ENCODE measurements around the gene MAPT.

MAPT gene

GRCh38 chr17:45950888-45951287, 56.5 kb downstream of the MAPT start:
- Histone ChIP-seq H3K27me3 (replicated peaks; ENCODE audit: control insufficient read depth, insufficient read depth, low read length) (no peaks in the 10 kb centered on the region; the same call in 1 of the 2 replicates), H3K4me3 (replicated peaks; ENCODE audit: low read depth, low read length) (no peak overlapping the region), H3K36me3 (ENCODE audit: control insufficient read depth, insufficient read depth, low read length) (no peaks in the 10 kb centered on the region)
- DNase-seq (ENCODE audit: extremely low read depth, insufficient read length): no peak
- TF ChIP-seq, protein P1, sequence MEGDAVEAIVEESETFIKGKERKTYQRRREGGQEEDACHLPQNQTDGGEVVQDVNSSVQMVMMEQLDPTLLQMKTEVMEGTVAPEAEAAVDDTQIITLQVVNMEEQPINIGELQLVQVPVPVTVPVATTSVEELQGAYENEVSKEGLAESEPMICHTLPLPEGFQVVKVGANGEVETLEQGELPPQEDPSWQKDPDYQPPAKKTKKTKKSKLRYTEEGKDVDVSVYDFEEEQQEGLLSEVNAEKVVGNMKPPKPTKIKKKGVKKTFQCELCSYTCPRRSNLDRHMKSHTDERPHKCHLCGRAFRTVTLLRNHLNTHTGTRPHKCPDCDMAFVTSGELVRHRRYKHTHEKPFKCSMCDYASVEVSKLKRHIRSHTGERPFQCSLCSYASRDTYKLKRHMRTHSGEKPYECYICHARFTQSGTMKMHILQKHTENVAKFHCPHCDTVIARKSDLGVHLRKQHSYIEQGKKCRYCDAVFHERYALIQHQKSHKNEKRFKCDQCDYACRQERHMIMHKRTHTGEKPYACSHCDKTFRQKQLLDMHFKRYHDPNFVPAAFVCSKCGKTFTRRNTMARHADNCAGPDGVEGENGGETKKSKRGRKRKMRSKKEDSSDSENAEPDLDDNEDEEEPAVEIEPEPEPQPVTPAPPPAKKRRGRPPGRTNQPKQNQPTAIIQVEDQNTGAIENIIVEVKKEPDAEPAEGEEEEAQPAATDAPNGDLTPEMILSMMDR (IDR thresholded peaks at IDR 0.05; ENCODE audit: insufficient read depth, low read length, poor library complexity, severe bottlenecking): no peak

- no peak for DNase-seq (ENCODE audit: extremely low read depth, insufficient read length)
- Histone ChIP-seq H3K27me3 (replicated peaks; ENCODE audit: control insufficient read depth, insufficient read depth, low read length) (no peaks in the 10 kb centered on the region; the same call in 1 of the 2 replicates), H3K4me3 (replicated peaks; ENCODE audit: low read depth, low read length) (no peak overlapping the region), H3K36me3 (ENCODE audit: control insufficient read depth, insufficient read depth, low read length) (no peaks in the 10 kb centered on the region)
- TF ChIP-seq, protein P1 (IDR thresholded peaks at IDR 0.05; ENCODE audit: insufficient read depth, low read length, poor library complexity, severe bottlenecking): no peak
Measured at GRCh38 chr17:45951403-45951802, 57.0 kb downstream of the MAPT start.

- DNase-seq (ENCODE audit: extremely low read depth, insufficient read length): no peak
- no peak overlapping the region for H3K4me3 ChIP-seq (replicated peaks; ENCODE audit: low read depth, low read length)
- H3K36me3 ChIP-seq (ENCODE audit: control insufficient read depth, insufficient read depth, low read length): no peaks in the 10 kb centered on the region
- H3K27me3 ChIP-seq (replicated peaks; ENCODE audit: control insufficient read depth, insufficient read depth, low read length): no peaks in the 10 kb centered on the region; the same call in 1 of the 2 replicates
- TF ChIP-seq, protein P1 (IDR thresholded peaks at IDR 0.05; ENCODE audit: insufficient read depth, low read length, poor library complexity, severe bottlenecking): no peak
Measured at GRCh38 chr17:45951941-45952340, 57.6 kb downstream of the MAPT start.

DNA sequence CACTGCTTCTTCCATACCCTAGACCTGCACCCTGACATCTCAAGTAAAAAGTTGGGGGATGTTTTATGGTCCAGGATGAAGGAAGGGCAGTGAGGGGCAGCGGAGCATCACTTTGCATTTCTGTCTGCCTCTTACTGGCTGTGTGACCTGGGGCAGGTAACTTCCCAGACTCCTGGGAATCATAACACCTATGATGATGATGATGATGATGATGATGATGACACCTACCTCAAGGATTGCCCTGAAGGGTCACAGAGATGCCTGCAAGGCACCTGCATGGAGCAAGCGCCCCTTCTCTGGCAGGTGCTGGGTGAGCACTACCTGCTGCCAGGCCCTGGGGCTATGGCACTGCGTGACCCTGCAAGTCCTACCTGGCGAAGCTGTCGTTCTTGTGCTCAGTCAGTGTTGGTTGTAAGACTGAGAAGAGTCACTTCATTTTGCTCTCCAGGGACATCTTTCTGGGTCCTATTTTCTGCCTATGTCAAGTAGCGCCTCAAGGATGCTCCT, 58.5 kb downstream of the MAPT start:
- Histone ChIP-seq H3K36me3 (ENCODE audit: control insufficient read depth, insufficient read depth, low read length) (no peaks in the 10 kb centered on the region), H3K4me3 (replicated peaks; ENCODE audit: low read depth, low read length) (no peak overlapping the region), H3K27me3 (replicated peaks; ENCODE audit: control insufficient read depth, insufficient read depth, low read length) (no peaks in the 10 kb centered on the region; the same call in 1 of the 2 replicates)
- DNase-seq (ENCODE audit: extremely low read depth, insufficient read length): no peak
- TF ChIP-seq, protein P1 (IDR thresholded peaks at IDR 0.05; ENCODE audit: insufficient read depth, low read length, poor library complexity, severe bottlenecking): no peak

- H3K27me3 ChIP-seq (replicated peaks; ENCODE audit: control insufficient read depth, insufficient read depth, low read length): no peaks in the 10 kb centered on the region; the same call in 1 of the 2 replicates
- TF ChIP-seq, protein P1 (IDR thresholded peaks at IDR 0.05; ENCODE audit: insufficient read depth, low read length, poor library complexity, severe bottlenecking): no peak
- no peaks in the 10 kb centered on the region for H3K36me3 ChIP-seq (ENCODE audit: control insufficient read depth, insufficient read depth, low read length)
- H3K4me3 ChIP-seq (replicated peaks; ENCODE audit: low read depth, low read length): no peak overlapping the region
- no peak for DNase-seq (ENCODE audit: extremely low read depth, insufficient read length)
Measured at GRCh38 chr17:45953561-45953960, 59.2 kb downstream of the MAPT start.

DNA sequence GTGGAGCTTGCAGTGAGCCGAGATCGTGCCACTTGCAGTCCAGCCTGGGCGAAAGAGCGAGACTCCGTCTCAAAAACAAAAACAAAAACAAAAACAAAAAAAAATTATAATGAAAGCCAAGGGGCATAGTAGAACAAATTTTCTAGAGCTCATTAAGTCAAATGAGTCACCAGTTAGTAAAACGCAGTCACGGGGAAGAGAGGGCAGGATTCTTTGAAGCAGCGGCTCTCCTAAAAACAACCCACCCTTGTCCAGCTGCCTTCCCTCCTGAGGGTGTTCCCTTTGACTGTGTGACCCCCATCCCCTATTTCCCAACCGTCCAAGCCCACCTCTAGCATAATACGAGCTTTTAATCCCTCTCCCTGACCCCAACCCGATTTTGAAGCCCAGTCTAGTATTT, 60.6 kb downstream of the MAPT start:
- no peaks in the 10 kb centered on the region; the same call in 1 of the 2 replicates for H3K27me3 ChIP-seq (replicated peaks; ENCODE audit: control insufficient read depth, insufficient read depth, low read length)
- TF ChIP-seq, protein P1 (IDR thresholded peaks at IDR 0.05; ENCODE audit: insufficient read depth, low read length, poor library complexity, severe bottlenecking): no peak
- no peak for DNase-seq (ENCODE audit: extremely low read depth, insufficient read length)
- no peak overlapping the region for H3K4me3 ChIP-seq (replicated peaks; ENCODE audit: low read depth, low read length)
- no peaks in the 10 kb centered on the region for H3K36me3 ChIP-seq (ENCODE audit: control insufficient read depth, insufficient read depth, low read length)

All from GM06990 (cell line).